WERI-Rb-1 (cell line): Measurements from ENCODE around the gene TNFRSF12A.
"Not testable (repeated sequence)": the region's sequence is repeated elsewhere in the genome, so short reads cannot be mapped to it uniquely, and the experiment has no call there.

Experiments used
- DNase-seq: peaks from one replicate; pipeline ENCODE4 v3.0.0-alpha.2; 2020
- H3K27ac ChIP-seq: fragments of 250-450 bp; sonication (Bioruptor Pico); 2 replicates; pipeline ENCODE4 v1.5.1; 2020; ENCODE audit warnings: mild to moderate bottlenecking, moderate library complexity
- H3K27me3 ChIP-seq: fragments of 250-450 bp; sonication (Bioruptor Pico); 2 replicates; pipeline ENCODE4 v1.5.1; 2021; ENCODE audit warnings: mild to moderate bottlenecking, low read depth, moderate library complexity; ENCODE audit not compliant: insufficient read depth, severe bottlenecking
- H3K36me3 ChIP-seq: fragments of 250-450 bp; sonication (Bioruptor Pico); 2 replicates; pipeline ENCODE4 v1.5.1; 2020; ENCODE audit warnings: mild to moderate bottlenecking, moderate library complexity
- H3K4me3 ChIP-seq: 2 replicates; pipeline ENCODE4 v1.5.1; 2011; ENCODE audit warnings: low read depth, mild to moderate bottlenecking, control low read depth, low read length
- H3K9me3 ChIP-seq: fragments of 250-450 bp; sonication (Bioruptor Pico); 2 replicates; pipeline ENCODE4 v1.5.1; 2021; ENCODE audit warnings: mild to moderate bottlenecking, moderate library complexity; ENCODE audit not compliant: severe bottlenecking
- TF ChIP-seq, protein P1 (sequence below): IDR thresholded peaks from 2 replicates; pipeline ENCODE4 v1.5.1; 2011; ENCODE audit warnings: low read depth, mild to moderate bottlenecking, control low read depth, inconsistent platforms, low read length

TNFRSF12A gene

DNA sequence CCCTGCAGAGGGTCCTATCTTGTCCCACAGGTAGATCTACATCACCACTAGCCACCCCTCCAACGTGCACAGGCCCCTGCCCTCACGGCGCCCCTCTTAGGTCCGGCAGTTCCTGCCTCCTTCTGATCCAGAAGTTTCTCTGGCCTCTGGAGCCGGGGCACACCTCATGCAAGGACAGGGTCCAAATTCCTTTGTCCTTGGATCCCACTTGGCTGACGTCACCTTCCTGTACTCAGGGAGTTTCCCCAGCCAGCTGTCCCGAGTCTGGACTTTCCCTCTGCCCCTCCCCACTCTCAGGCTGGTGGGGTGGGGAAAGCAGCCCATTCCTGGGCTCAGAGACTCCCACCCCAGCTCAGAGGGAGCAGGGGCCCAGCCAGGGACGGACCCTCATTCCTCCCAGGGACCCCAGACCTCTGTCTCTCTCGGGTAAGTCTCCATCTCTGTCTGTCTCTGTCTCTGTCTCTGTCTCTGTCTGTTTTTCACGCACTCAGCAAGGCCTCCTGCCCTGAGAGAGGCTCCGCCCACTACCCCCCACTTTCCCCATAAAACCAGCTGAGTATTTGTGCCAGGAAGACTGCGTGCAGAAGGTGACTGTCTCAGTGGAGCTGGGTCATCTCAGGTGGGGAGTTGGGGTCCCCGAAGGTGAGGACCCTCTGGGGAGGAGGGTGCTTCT lies 45.0 kb downstream of the TNFRSF12A start, which contains the start of gene IL32:
TSS of gene IL32 (plus strand) at position 572 of the 673 bp plus-strand sequence. CDS start 172 bp downstream, outside the sequence.
- H3K4me3 ChIP-seq, result no peak within 1 kb of the TSS
- no peak within 1 kb of the TSS; the same call in 1 of the 2 replicates for H3K27ac ChIP-seq
- TF ChIP-seq, protein P1, sequence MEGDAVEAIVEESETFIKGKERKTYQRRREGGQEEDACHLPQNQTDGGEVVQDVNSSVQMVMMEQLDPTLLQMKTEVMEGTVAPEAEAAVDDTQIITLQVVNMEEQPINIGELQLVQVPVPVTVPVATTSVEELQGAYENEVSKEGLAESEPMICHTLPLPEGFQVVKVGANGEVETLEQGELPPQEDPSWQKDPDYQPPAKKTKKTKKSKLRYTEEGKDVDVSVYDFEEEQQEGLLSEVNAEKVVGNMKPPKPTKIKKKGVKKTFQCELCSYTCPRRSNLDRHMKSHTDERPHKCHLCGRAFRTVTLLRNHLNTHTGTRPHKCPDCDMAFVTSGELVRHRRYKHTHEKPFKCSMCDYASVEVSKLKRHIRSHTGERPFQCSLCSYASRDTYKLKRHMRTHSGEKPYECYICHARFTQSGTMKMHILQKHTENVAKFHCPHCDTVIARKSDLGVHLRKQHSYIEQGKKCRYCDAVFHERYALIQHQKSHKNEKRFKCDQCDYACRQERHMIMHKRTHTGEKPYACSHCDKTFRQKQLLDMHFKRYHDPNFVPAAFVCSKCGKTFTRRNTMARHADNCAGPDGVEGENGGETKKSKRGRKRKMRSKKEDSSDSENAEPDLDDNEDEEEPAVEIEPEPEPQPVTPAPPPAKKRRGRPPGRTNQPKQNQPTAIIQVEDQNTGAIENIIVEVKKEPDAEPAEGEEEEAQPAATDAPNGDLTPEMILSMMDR, result no peak
- H3K36me3 ChIP-seq, result no peaks in the 10 kb centered on the region
- no peak for DNase-seq
- H3K9me3 ChIP-seq, result no peaks in the 10 kb centered on the region
- H3K27me3 ChIP-seq, result no peaks in the 10 kb centered on the region

DNA sequence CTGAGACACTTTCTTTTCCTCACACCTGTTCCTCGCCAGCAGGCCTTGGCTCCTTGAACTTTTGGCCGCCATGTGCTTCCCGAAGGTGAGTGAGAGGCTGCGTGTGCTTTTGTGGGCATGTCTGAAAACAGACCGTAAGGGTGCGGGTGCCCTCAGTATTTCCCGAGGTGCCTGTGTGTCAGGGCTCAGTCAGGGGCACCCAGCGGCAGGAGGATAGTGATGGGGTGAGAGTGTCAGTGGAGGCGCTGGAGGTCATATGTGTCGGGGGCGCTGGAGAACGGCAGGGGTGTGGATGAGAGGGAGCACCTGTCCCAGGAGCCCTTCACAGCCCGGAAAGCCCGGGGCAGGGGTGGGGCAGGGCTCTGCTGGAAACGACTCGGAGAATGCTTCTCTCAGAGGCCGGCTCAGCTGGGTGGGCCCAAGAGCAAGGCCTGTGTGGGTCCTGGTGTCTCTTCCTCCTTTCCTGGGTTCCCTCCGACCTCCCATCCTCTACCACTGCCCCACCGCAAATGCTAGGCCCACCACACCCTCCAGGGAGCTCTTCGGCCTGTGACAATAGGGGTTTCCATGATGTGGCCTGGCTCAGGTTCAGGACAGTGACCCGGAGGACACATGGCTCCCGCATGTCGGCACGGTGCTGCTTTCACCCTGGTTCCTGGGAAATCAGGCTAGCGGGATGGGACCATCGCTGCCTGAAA lies 45.7 kb downstream of the TNFRSF12A start:
- Histone ChIP-seq H3K36me3 (no peaks in the 10 kb centered on the region), H3K9me3 (no peaks in the 10 kb centered on the region), H3K4me3 (no peak overlapping the region), H3K27ac (no peak overlapping the region; the same call in 1 of the 2 replicates), H3K27me3 (no peaks in the 10 kb centered on the region)
- TF ChIP-seq, protein P1, result no peak
- no peak for DNase-seq

DNA sequence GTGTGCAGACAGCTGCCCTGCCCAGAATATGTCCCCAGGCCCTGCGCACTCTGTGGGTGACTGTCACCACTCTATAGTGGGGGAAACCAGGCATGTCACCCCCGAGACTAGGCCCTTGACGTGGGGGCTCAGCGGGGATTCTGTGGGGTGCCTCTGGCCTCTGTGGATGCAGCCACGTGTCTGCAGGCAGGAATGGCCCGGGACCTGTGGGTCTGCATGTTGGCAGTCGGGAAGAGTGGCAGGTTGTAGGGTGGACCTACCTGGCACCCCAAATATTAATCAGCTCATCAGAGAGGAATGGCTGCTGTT lies 46.2 kb downstream of the TNFRSF12A start:
- Histone ChIP-seq H3K27me3 (no peaks in the 10 kb centered on the region), H3K36me3 (no peaks in the 10 kb centered on the region), H3K9me3 (no peaks in the 10 kb centered on the region), H3K4me3 (no peak overlapping the region), H3K27ac (no peak overlapping the region; the same call in 1 of the 2 replicates)
- DNase-seq, result no peak
- TF ChIP-seq, protein P1, result no peak

DNA sequence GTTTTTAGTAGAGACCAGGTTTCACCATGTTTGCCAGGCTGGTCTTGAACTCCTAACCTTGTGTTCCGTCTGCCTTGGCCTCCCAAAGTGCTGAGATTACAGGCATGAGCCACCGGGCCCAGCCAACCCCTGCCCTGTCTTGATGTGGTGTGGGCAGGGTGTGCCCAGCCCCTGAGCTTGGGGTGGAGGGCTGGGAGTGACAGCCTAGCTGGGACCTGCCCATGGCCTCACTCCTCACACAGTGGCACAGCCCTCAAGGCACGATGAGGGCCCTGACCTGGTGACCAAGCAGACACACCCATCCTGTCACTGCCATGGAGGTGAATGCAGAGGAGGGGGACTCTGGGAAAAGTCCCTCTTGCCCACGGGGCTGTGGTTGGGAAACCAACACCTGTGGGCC lies 48.3 kb downstream of the TNFRSF12A start:
- TF ChIP-seq, protein P1, result no peak

DNA sequence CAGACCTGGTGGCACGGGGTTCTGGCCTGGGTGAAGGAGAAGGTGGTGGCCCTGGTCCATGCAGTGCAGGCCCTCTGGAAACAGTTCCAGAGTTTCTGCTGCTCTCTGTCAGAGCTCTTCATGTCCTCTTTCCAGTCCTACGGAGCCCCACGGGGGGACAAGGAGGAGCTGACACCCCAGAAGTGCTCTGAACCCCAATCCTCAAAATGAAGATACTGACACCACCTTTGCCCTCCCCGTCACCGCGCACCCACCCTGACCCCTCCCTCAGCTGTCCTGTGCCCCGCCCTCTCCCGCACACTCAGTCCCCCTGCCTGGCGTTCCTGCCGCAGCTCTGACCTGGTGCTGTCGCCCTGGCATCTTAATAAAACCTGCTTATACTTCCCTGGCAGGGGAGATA lies 49.0 kb downstream of the TNFRSF12A start:
- not testable (repeated sequence) for H3K4me3 ChIP-seq, H3K27ac ChIP-seq, H3K27me3 ChIP-seq, H3K36me3 ChIP-seq, H3K9me3 ChIP-seq, DNase-seq

More for the DNA sequence above, 48.3 kb downstream of the TNFRSF12A start:
- Histone ChIP-seq H3K36me3 (no peaks in the 10 kb centered on the region), H3K27ac (no peak overlapping the region), H3K9me3 (no peaks in the 10 kb centered on the region), H3K4me3 (no peak overlapping the region), H3K27me3 (no peaks in the 10 kb centered on the region)
- DNase-seq, result no peak

DNA sequence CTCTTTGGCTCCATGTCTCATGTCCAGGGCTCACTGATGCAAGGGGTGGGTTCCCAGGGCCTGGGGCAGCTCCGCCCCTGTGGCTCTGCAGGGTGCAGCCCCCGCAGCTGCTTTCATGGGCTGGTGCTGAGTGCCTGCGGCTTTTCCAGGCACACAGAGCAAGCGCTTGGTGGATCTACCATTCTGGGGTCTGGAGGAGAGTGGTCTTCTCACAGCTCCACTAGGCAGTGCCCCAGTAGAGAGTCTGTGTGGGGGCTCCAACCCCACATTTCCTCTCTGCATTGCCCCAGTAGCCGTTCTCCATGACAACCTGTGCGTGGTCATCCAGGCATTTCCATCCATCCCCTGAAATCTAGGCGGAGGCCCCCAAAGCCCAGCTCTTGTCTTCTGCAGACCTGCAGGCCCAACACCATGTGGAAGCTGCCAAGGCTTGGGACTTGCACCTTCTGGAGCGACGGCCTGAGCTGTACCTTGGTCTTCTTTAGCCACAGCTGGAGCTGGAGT lies 50.5 kb downstream of the TNFRSF12A start:
- no peaks in the 10 kb centered on the region for H3K27me3 ChIP-seq
- no peaks in the 10 kb centered on the region for H3K9me3 ChIP-seq
- H3K4me3 ChIP-seq, result no peak overlapping the region

More for the DNA sequence above, 50.5 kb downstream of the TNFRSF12A start:
- TF ChIP-seq, protein P1, result no peak
- H3K27ac ChIP-seq, result no peak overlapping the region
- no peaks in the 10 kb centered on the region for H3K36me3 ChIP-seq
- no peak for DNase-seq
